K562 (cell line): Measurements from ENCODE around the gene COG2. TPM values are rescaled to one million over a fixed set of nuclear protein-coding genes. Genes with fewer than 3 reads are reported as not detected.

Experiments
- ATAC-seq: fragments of 200-7000 bp; cut with Tn5 transposase; 3 replicates; pipeline ENCODE4 v1.9.1; 2020; ENCODE audit warnings: moderate library complexity
- BruUV-seq: library from RNA; stranded (reverse); fragments of 400-500 nt; replicated peaks from 2 replicates; lab custom pipeline; 2021; lab: Mats Ljungman, UMichigan
- CTCF ChIA-PET: fragments of 300-600 bp; formaldehyde crosslinking; extraction: SDS; loops from one replicate; lab custom pipeline; 2021; ENCODE audit warnings: low intra/inter-chr PET ratio; lab: Yijun Ruan, JAX
- POLR2A ChIA-PET: fragments of 300-600, 350-650 bp; sonication (Branson Sonifier 250); formaldehyde crosslinking; extraction: SDS; loops from one replicate; lab custom pipeline; 2021; ENCODE audit warnings: antibody characterized with exemption, inconsistent platforms; lab: Yijun Ruan, JAX
- DNase-seq, 4 experiments: peaks; one replicate each; pipeline versions ENCODE4 v3.0.0 to v3.0.0-alpha.2; 2011 to 2018; ENCODE audit warnings: low spot score in 3 of 4, mixed read lengths in 3 of 4; ENCODE audit errors: extremely low read depth in 1 of 4
- FAIRE-seq: peaks from 2 replicates; lab custom pipeline; 2011; peaks lifted over from hg19 to GRCh38; lab: Jason Lieb, UNC
- H2AFZ ChIP-seq: 2 replicates; pipeline ENCODE4 v1.6.0; 2011; ENCODE audit warnings: low read depth, low read length, control low read depth, inconsistent platforms
- H3K27ac ChIP-seq: fragments of 200-600 bp; 3 replicates; pipeline ENCODE4 v1.8.0; 2011; ENCODE audit warnings: low read depth, mild to moderate bottlenecking, control low read depth, inconsistent platforms, low read length, moderate library complexity, mixed read lengths; ENCODE audit errors: extremely low read depth
- H3K27me3 ChIP-seq, 2 experiments: fragments of 300-600 bp in 1 of 2; 2 replicates in 1 of 2; 3 replicates in 1 of 2; pipeline versions ENCODE4 v1.6.0 to v1.8.0; 2011; ENCODE audit warnings: inconsistent platforms in 2 of 2, low read length in 2 of 2, mild to moderate bottlenecking in 1 of 2, mixed read lengths in 1 of 2, moderate library complexity in 1 of 2; ENCODE audit not compliant: control insufficient read depth in 2 of 2, insufficient read depth in 2 of 2
- H3K36me3 ChIP-seq: fragments of 300-600 bp; 3 replicates; pipeline ENCODE4 v1.8.0; 2011; ENCODE audit warnings: mild to moderate bottlenecking, low read length, inconsistent platforms; ENCODE audit not compliant: control insufficient read depth, insufficient read depth
- H3K4me1 ChIP-seq, 2 experiments: fragments of 200-600 bp in 1 of 2; replicated peaks in 1 of 2; 2 replicates in 1 of 2; 3 replicates in 1 of 2; pipeline versions ENCODE4 v1.5.1 to v1.8.0; 2011; ENCODE audit warnings: inconsistent platforms in 2 of 2, low read length in 2 of 2, mild to moderate bottlenecking in 1 of 2, mixed read lengths in 1 of 2, moderate library complexity in 1 of 2; ENCODE audit not compliant: control insufficient read depth in 2 of 2, insufficient read depth in 2 of 2
- H3K4me2 ChIP-seq: 2 replicates; pipeline ENCODE4 v1.6.1; 2011; ENCODE audit warnings: low read length, control low read depth, inconsistent platforms, mixed read lengths; ENCODE audit not compliant: insufficient read depth
- H3K4me3 ChIP-seq: fragments of 200-600 bp; sonication (generic), shearing (Covaris generic); 2 replicates; pipeline ENCODE4 v1.5.1; 2016; ENCODE audit warnings: control low read depth, inconsistent platforms
- H3K79me2 ChIP-seq: fragments of 200-600 bp; 3 replicates; pipeline ENCODE4 v1.8.0; 2011; ENCODE audit warnings: low read length, inconsistent platforms; ENCODE audit not compliant: control insufficient read depth, insufficient read depth
- H3K9ac ChIP-seq, 2 experiments: 2 replicates each; pipeline versions ENCODE4 v1.6.0 to v1.6.1; 2011; ENCODE audit warnings: low read depth in 2 of 2, low read length in 2 of 2, control low read depth in 1 of 2, inconsistent platforms in 1 of 2, mild to moderate bottlenecking in 1 of 2, mixed read lengths in 1 of 2; ENCODE audit not compliant: insufficient read depth in 1 of 2
- H3K9me1 ChIP-seq: one replicate; pipeline ENCODE4 v1.6.0; 2011; ENCODE audit warnings: inconsistent platforms, mild to moderate bottlenecking, low read length, moderate library complexity; ENCODE audit not compliant: control insufficient read depth, insufficient read depth
- H3K9me3 ChIP-seq: replicated peaks from 2 replicates; pipeline ENCODE4 v1.5.1; 2011; ENCODE audit warnings: low read depth, low read length, inconsistent platforms; ENCODE audit not compliant: control insufficient read depth, insufficient read depth
- H4K20me1 ChIP-seq: replicated peaks from 2 replicates; pipeline ENCODE4 v1.6.1; 2011; ENCODE audit warnings: low read length, inconsistent platforms, mixed read lengths; ENCODE audit not compliant: control insufficient read depth, insufficient read depth
- ARNT ChIP-seq, 2 experiments: fragments of 450-650 bp; IDR thresholded peaks; 2 replicates each; pipeline ENCODE4 v1.6.1; 2016; ENCODE audit warnings: mild to moderate bottlenecking in 1 of 2
- ATF3 ChIP-seq, 2 experiments: fragments of 450-650 bp in 1 of 2; sonication (generic) in 1 of 2; formaldehyde crosslinking in 1 of 2; IDR thresholded peaks in 1 of 2; conservative IDR thresholded peaks in 1 of 2; 2 replicates each; pipeline versions ENCODE4 v1.6.1 to v1.8.1; 2016 to 2023; ENCODE audit warnings: mild to moderate bottlenecking in 2 of 2, moderate library complexity in 2 of 2, inconsistent platforms in 1 of 2, missing genetic modification reagents in 1 of 2
- CREBBP ChIP-seq: IDR thresholded peaks from one replicate; pipeline ENCODE4 v1.6.1; 2012; ENCODE audit warnings: low read depth, mild to moderate bottlenecking, control low read depth, inconsistent platforms, low read length
- FIP1L1 ChIP-seq: fragments of 200-400 bp; formaldehyde crosslinking; IDR thresholded peaks from 2 replicates; pipeline ENCODE4 v1.6.1; 2018; ENCODE audit warnings: mild to moderate bottlenecking, low read depth, low read length; ENCODE audit not compliant: poor library complexity, severe bottlenecking
- GTF2E2 ChIP-seq: fragments of 200-800 bp; sonication (Bioruptor generic); IDR thresholded peaks from 2 replicates; pipeline ENCODE4 v1.6.1; 2016; ENCODE audit warnings: missing genetic modification characterization, missing compliant biosample characterization
- HNRNPK ChIP-seq: fragments of 200-400 bp; formaldehyde crosslinking; IDR thresholded peaks from one replicate; pipeline ENCODE4 v1.6.1; 2018; ENCODE audit warnings: mild to moderate bottlenecking, low read depth, low read length; ENCODE audit not compliant: poor library complexity, severe bottlenecking
- ILK ChIP-seq: fragments of 450-650 bp; IDR thresholded peaks from 2 replicates; pipeline ENCODE4 v1.6.1; 2016; ENCODE audit warnings: missing genetic modification characterization, low read depth, mild to moderate bottlenecking, missing compliant biosample characterization, moderate library complexity, borderline replicate concordance
- KDM2B ChIP-seq: fragments of 250-450 bp; sonication (Bioruptor Pico); IDR thresholded peaks from 2 replicates; pipeline ENCODE4 v1.8.0; 2021; ENCODE audit warnings: mild to moderate bottlenecking, moderate library complexity
- KHSRP ChIP-seq: fragments of 450-650 bp; IDR thresholded peaks from 2 replicates; pipeline ENCODE4 v1.6.1; 2017
- MCM7 ChIP-seq, 2 experiments: fragments of 450-650 bp; IDR thresholded peaks; 2 replicates each; pipeline ENCODE4 v1.6.1; 2016 to 2018
- MXI1 ChIP-seq: IDR thresholded peaks from 2 replicates; pipeline ENCODE4 v1.6.1; 2011; ENCODE audit warnings: low read depth, mild to moderate bottlenecking, improper control_type of control experiment, low read length
- PHTF2 ChIP-seq: fragments of 250-450 bp; sonication (Bioruptor Pico); IDR thresholded peaks from 2 replicates; pipeline ENCODE4 v1.5.0; 2021; ENCODE audit warnings: mild to moderate bottlenecking
- RB1 ChIP-seq: fragments of 450-650 bp; IDR thresholded peaks from 2 replicates; pipeline ENCODE4 v1.6.1; 2017; ENCODE audit warnings: low read depth, mild to moderate bottlenecking
- STAT5A ChIP-seq: IDR thresholded peaks from 2 replicates; pipeline ENCODE4 v1.6.1; 2012; ENCODE audit warnings: low read length, inconsistent platforms, borderline replicate concordance
- ZFP30 ChIP-seq: fragments of 250-450 bp; sonication (Bioruptor Pico); IDR thresholded peaks from 2 replicates; pipeline ENCODE4 v1.8.0; 2022; ENCODE audit warnings: moderate library complexity, mild to moderate bottlenecking, inconsistent platforms, borderline replicate concordance
- ZNF174 ChIP-seq: fragments of 250-450 bp; sonication (Bioruptor Pico); IDR thresholded peaks from 2 replicates; pipeline ENCODE4 v1.4.0; 2020; ENCODE audit warnings: mild to moderate bottlenecking
- ZNF3 ChIP-seq: fragments of 250-450 bp; sonication (Bioruptor Pico); IDR thresholded peaks from 2 replicates; pipeline ENCODE4 v1.5.0; 2021; ENCODE audit warnings: mild to moderate bottlenecking, moderate library complexity
- WGBS: fragments of 100-300 bp; shearing (Covaris generic); methylation state at CpG from one replicate; pipeline ENCODE4 v1.1.6; 2016; ENCODE audit warnings: low coverage, mixed read lengths; ENCODE audit not compliant: insufficient coverage; ENCODE audit errors: missing lambda C conversion rate; 5-methylcytosine and 5-hydroxymethylcytosine counted together
- in situ Hi-C: fragments of 300-500 bp; cut with MboI; formaldehyde crosslinking; loops from 4 replicates; pipeline ENCODE4 v1.15.0; 2018; ENCODE audit warnings: inconsistent platforms, mixed read lengths
- intact Hi-C: fragments of 100-400 bp; cut with micrococcal nuclease; formaldehyde crosslinking; loops from 2 replicates; pipeline ENCODE4 v1.14.2; 2022
- polyA plus RNA-seq, 8 experiments: library from polyadenylated mRNA; depleted of rRNA in 4 of 8; stranded (reverse) in 5 of 8; unstranded in 3 of 8; fragments of >200 nt; fragmentation: Nextera tagmentation in 2 of 8; fragmentation: Illumina TruSeq in 1 of 8; extraction: Ambion mirVana in 2 of 8; extraction: Trizol in 1 of 8; gene quantifications; 2 replicates each; pipeline versions ENCODE4 v1.2.1 to v1.2.3, GENCODE V29; 2011 to 2014; ENCODE audit warnings: inconsistent platforms in 1 of 8, missing spikeins in 1 of 8
- total RNA-seq, 7 experiments: library from RNA; depleted of rRNA in 6 of 7; stranded (reverse); fragments of >200 nt in 6 of 7; fragmentation: Illumina TruSeq in 2 of 7; extraction: Trizol in 2 of 7; gene quantifications; 2 replicates each; pipeline versions ENCODE4 v1.2.1 to v1.2.3, GENCODE V29; 2011 to 2021; ENCODE audit warnings: low replicate concordance in 1 of 7
- TF ChIP-seq, protein P1 (sequence below): conservative IDR thresholded peaks from 2 replicates; pipeline ENCODE4 v1.6.1; 2011; ENCODE audit warnings: low read depth, mild to moderate bottlenecking, low read length; ENCODE audit not compliant: control insufficient read depth
- TF ChIP-seq, protein P2 (sequence below): fragments of 250-450 bp; sonication (Bioruptor Pico); IDR thresholded peaks from 2 replicates; pipeline ENCODE4 v1.6.1; 2021; ENCODE audit warnings: mild to moderate bottlenecking

The COG2 gene
- total and polyA plus RNA-seq, 9 of the 15 experiments (the other 6 are each of a cell fraction or from before 2014, with no cell fraction given), result 22.0 to 51.7 (median 33.3) TPM

GRCh38 chr1:230634384-230634783, 7.9 kb upstream of the COG2 start:
- no peak overlapping the region for H3K27ac ChIP-seq
- DNase-seq (no peak), FAIRE-seq (no peak), ATAC-seq (no peak)
- H3K9me3 ChIP-seq, result no peaks in the 10 kb centered on the region
- no peaks in the 10 kb centered on the region for H4K20me1 ChIP-seq
- WGBS, result 17% methylated on average over 5 of the region's 5 CpGs
- no peaks in the 10 kb centered on the region for H3K79me2 ChIP-seq
- no peak overlapping the region for H3K4me2 ChIP-seq
- peaks cover 4 to 9% of the 10 kb centered on the region in 2 experiments; a peak in 4 of 5 replicates for H3K27me3 ChIP-seq
- CTCF ChIA-PET, result no interaction called here
- no TSS peak for BruUV-seq
- intact Hi-C loops, result loop anchor here (5.0 kb wide), 3 partner anchors 163 to 383 kb away; no protein-coding TSS in a partner anchor
- no peak overlapping the region for H3K9ac ChIP-seq
- H2AFZ ChIP-seq, result no peak overlapping the region
- POLR2A ChIA-PET, result interaction anchor here (1.0 kb wide), 1 partner anchor 8 kb away, joined by 3 read pairs; no protein-coding TSS in a partner anchor
- in situ Hi-C loops, result no loop called here
- H3K9me1 ChIP-seq, result no peaks in the 10 kb centered on the region
- H3K4me1 ChIP-seq, result no peaks in the 10 kb centered on the region
- H3K4me3 ChIP-seq, result no peak overlapping the region
- H3K36me3 ChIP-seq, result no peaks in the 10 kb centered on the region
- TF ChIP-seq ZFP30, result no peak
- no peak for TF ChIP-seq KDM2B (CRISPR knock-in tag)
- TF ChIP-seq HNRNPK, result no peak
- TF ChIP-seq ILK (tag), result no peak
- no peak for TF ChIP-seq PHTF2 (CRISPR knock-in tag)
- TF ChIP-seq FIP1L1, result no peak
- no peak for TF ChIP-seq ZNF3 (CRISPR knock-in tag)
- no peak for TF ChIP-seq RB1
- TF ChIP-seq ATF3 (IDR thresholded peaks at IDR 0.05), result no peak
- TF ChIP-seq ATF3 (CRISPR knock-in tag; conservative IDR thresholded peaks at IDR 0.05), result no peak
- no peak for TF ChIP-seq KHSRP
- TF ChIP-seq ARNT (IDR thresholded peaks at IDR 0.05), result no peak
- TF ChIP-seq, protein P1, sequence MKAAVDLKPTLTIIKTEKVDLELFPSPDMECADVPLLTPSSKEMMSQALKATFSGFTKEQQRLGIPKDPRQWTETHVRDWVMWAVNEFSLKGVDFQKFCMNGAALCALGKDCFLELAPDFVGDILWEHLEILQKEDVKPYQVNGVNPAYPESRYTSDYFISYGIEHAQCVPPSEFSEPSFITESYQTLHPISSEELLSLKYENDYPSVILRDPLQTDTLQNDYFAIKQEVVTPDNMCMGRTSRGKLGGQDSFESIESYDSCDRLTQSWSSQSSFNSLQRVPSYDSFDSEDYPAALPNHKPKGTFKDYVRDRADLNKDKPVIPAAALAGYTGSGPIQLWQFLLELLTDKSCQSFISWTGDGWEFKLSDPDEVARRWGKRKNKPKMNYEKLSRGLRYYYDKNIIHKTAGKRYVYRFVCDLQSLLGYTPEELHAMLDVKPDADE, result no peak
- no peak for TF ChIP-seq STAT5A
- TF ChIP-seq MXI1, result no peak
- TF ChIP-seq, protein P2, sequence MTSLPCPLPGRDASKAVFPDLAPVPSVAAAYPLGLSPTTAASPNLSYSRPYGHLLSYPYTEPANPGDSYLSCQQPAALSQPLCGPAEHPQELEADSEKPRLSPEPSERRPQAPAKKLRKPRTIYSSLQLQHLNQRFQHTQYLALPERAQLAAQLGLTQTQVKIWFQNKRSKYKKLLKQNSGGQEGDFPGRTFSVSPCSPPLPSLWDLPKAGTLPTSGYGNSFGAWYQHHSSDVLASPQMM (CRISPR knock-in tag), result no peak
- TF ChIP-seq ZNF174, result no peak
- no peak for TF ChIP-seq CREBBP
- TF ChIP-seq MCM7 (IDR thresholded peaks at IDR 0.05), result no peak
- no peak for TF ChIP-seq GTF2E2 (tag)
- TF ChIP-seq, all 486 proteins: peak for 0
